GM12872 (cell line): ENCODE measurements around the gene SV2B.

ENCODE experiments used
- CTCF ChIP-seq: IDR thresholded peaks from 3 replicates; pipeline ENCODE4 v1.5.1; 2011; ENCODE audit warnings: low read depth, mild to moderate bottlenecking, low read length, moderate library complexity; ENCODE audit not compliant: insufficient read depth

SV2B gene

GRCh38 chr15:91108421-91108820 is 8.4 kb downstream of the SV2B start:
- TF ChIP-seq CTCF, result no peak

- no peak for TF ChIP-seq CTCF
These were observed 9.8 kb downstream of the SV2B start for GRCh38 chr15:91109885-91110284.

GRCh38 chr15:91110407-91110806 is 10.3 kb downstream of the SV2B start:
- TF ChIP-seq CTCF, result no peak

- no peak for TF ChIP-seq CTCF
These were observed 13.0 kb downstream of the SV2B start for GRCh38 chr15:91113030-91113429.

GRCh38 chr15:91114301-91114700 is 14.2 kb downstream of the SV2B start:
- no peak for TF ChIP-seq CTCF

GRCh38 chr15:91116113-91117067 is 16.3 kb downstream of the SV2B start:
- no peak for TF ChIP-seq CTCF

- no peak for TF ChIP-seq CTCF
These were observed 17.3 kb downstream of the SV2B start for GRCh38 chr15:91117375-91117774.
